Endodermal cell (in vitro differentiated cells): ENCODE measurements around the gene DPP6. TPM values are rescaled to one million over a fixed set of nuclear protein-coding genes. Genes with fewer than 3 reads are reported as not detected.
"Not testable (repeated sequence)": the region's sequence is repeated elsewhere in the genome, so short reads cannot be mapped to it uniquely, and the experiment has no call there.

Source experiments
- DNase-seq: peaks from one replicate; pipeline ENCODE4 v3.0.0-alpha.2; 2017
- H3K27ac ChIP-seq: 2 replicates; pipeline ENCODE4 v1.5.1; 2013; ENCODE audit warnings: mild to moderate bottlenecking, low read depth, low read length, moderate library complexity
- H3K27me3 ChIP-seq: 2 replicates; pipeline ENCODE4 v1.6.1; 2013; ENCODE audit warnings: mild to moderate bottlenecking, low read length, moderate library complexity; ENCODE audit not compliant: insufficient read depth, control insufficient read depth, poor library complexity, severe bottlenecking
- H3K36me3 ChIP-seq: 2 replicates; pipeline ENCODE4 v1.7.0; 2013; ENCODE audit warnings: mild to moderate bottlenecking, low read length, moderate library complexity; ENCODE audit not compliant: control insufficient read depth, insufficient read depth
- H3K4me1 ChIP-seq: one replicate; pipeline ENCODE4 v1.7.0; 2013; ENCODE audit warnings: low read length; ENCODE audit not compliant: control insufficient read depth, insufficient read depth
- H3K4me3 ChIP-seq: 2 replicates; pipeline ENCODE4 v1.5.1; 2013; ENCODE audit warnings: mild to moderate bottlenecking, low read length, moderate library complexity
- H3K9ac ChIP-seq: 2 replicates; pipeline ENCODE4 v1.6.1; 2013; ENCODE audit warnings: mild to moderate bottlenecking, low read length, moderate library complexity; ENCODE audit not compliant: poor library complexity, severe bottlenecking; ENCODE audit errors: extremely low read depth
- H3K9me3 ChIP-seq: 2 replicates; pipeline ENCODE4 v1.6.1; 2013; ENCODE audit warnings: mild to moderate bottlenecking, low read length, moderate library complexity; ENCODE audit not compliant: control insufficient read depth
- H3K27ac Mint-ChIP-seq: 2 replicates; pipeline ENCODE4 v1.8.0; 2020; ENCODE audit warnings: mixed read lengths
- H3K27me3 Mint-ChIP-seq: 2 replicates; pipeline ENCODE4 v1.8.0; 2021; ENCODE audit warnings: mild to moderate bottlenecking, mixed read lengths; ENCODE audit not compliant: insufficient read depth
- H3K36me3 Mint-ChIP-seq: 2 replicates; pipeline ENCODE4 v1.8.0; 2020; ENCODE audit warnings: low read depth, mixed read lengths
- H3K4me1 Mint-ChIP-seq: 2 replicates; pipeline ENCODE4 v1.8.0; 2020; ENCODE audit warnings: mixed read lengths
- H3K4me3 Mint-ChIP-seq: 2 replicates; pipeline ENCODE4 v1.8.0; 2020; ENCODE audit warnings: mild to moderate bottlenecking, moderate library complexity, mixed read lengths
- H3K9me3 Mint-ChIP-seq: 2 replicates; pipeline ENCODE4 v1.8.0; 2020; ENCODE audit warnings: mild to moderate bottlenecking, mixed read lengths
- WGBS, 2 experiments: methylation state at CpG; one replicate each; pipeline versions ENCODE4 v1.1.5 to v1.1.7; 2013; ENCODE audit warnings: missing lambda C conversion rate in 2 of 2, mixed read lengths in 1 of 2; ENCODE audit not compliant: insufficient coverage in 1 of 2, insufficient read length in 1 of 2; 5-methylcytosine and 5-hydroxymethylcytosine counted together
- total RNA-seq, 2 donors: library from RNA; stranded (reverse); fragmentation: NEBNext Ultra II Directional in 1 of 2; extraction: Animal tissue kit (Norgen Biotek cat#: 25700) in 1 of 2; gene quantifications; 2 replicates in 1 of 2; 3 replicates in 1 of 2; pipeline ENCODE4 v1.2.1, GENCODE V29; 2021
- TF ChIP-seq, protein P1 (sequence below): fragments of 200-600 bp; sonication (generic); conservative IDR thresholded peaks from 2 replicates; pipeline ENCODE4 v1.5.0; 2021; ENCODE audit warnings: antibody characterized with exemption, mild to moderate bottlenecking

DPP6 gene
- total RNA-seq, 2 donors from 2014 or later, result 1.7 to 3.0 TPM

GRCh38 chr7:154148791-154149516 is 96.8 kb downstream of the DPP6 start:
- 87 to 93% methylated on average over 3 to 7 of the region's 10 CpGs for WGBS, 2 experiments
- H3K27ac Mint-ChIP-seq, H3K27me3 ChIP-seq, H3K9ac ChIP-seq, H3K36me3 Mint-ChIP-seq, H3K36me3 ChIP-seq, H3K4me1 ChIP-seq, H3K4me3 Mint-ChIP-seq, H3K4me1 Mint-ChIP-seq, H3K27ac ChIP-seq, H3K9me3 Mint-ChIP-seq, H3K9me3 ChIP-seq, H3K27me3 Mint-ChIP-seq, H3K4me3 ChIP-seq: not testable (repeated sequence)
- TF ChIP-seq, protein P1, sequence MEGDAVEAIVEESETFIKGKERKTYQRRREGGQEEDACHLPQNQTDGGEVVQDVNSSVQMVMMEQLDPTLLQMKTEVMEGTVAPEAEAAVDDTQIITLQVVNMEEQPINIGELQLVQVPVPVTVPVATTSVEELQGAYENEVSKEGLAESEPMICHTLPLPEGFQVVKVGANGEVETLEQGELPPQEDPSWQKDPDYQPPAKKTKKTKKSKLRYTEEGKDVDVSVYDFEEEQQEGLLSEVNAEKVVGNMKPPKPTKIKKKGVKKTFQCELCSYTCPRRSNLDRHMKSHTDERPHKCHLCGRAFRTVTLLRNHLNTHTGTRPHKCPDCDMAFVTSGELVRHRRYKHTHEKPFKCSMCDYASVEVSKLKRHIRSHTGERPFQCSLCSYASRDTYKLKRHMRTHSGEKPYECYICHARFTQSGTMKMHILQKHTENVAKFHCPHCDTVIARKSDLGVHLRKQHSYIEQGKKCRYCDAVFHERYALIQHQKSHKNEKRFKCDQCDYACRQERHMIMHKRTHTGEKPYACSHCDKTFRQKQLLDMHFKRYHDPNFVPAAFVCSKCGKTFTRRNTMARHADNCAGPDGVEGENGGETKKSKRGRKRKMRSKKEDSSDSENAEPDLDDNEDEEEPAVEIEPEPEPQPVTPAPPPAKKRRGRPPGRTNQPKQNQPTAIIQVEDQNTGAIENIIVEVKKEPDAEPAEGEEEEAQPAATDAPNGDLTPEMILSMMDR, result peak; percentile 38
- DNase-seq, result peak; percentile 44

- not testable (repeated sequence) for DNase-seq
Measured at GRCh38 chr7:154150656-154151055, 98.5 kb downstream of the DPP6 start.

DNA sequence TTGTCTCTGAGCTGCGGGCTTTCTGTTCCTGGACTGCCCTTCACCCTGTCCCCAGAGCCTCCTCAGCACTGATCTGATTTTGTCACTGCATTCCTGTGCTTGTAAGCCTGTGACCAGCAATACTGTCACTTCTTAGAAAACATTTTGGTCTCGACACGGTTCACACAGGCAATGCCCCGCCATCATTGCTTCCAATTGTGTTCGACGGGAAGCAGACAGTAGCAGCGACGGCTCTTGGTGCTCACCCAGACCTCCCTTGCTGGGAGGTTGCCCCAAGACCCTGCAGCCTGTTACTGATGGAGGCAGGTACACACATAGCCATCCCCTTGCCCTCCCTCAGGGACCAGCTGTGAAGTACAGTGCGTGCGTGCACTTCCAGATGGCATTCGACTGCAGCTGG is 99.1 kb downstream of the DPP6 start:
- not testable (repeated sequence) for H3K36me3 Mint-ChIP-seq, H3K27ac ChIP-seq, H3K4me1 Mint-ChIP-seq, H3K27me3 Mint-ChIP-seq, H3K27ac Mint-ChIP-seq, DNase-seq, H3K9ac ChIP-seq, H3K4me1 ChIP-seq, H3K4me3 ChIP-seq, H3K36me3 ChIP-seq, H3K9me3 ChIP-seq, H3K4me3 Mint-ChIP-seq, H3K9me3 Mint-ChIP-seq, H3K27me3 ChIP-seq
- WGBS, 2 experiments, result 94% methylated on average over 8 to 11 of the region's 11 CpGs

More at GRCh38 chr7:154150656-154151055, 98.5 kb downstream of the DPP6 start:
- not testable (repeated sequence) for H3K9me3 Mint-ChIP-seq, H3K4me1 ChIP-seq, H3K27me3 Mint-ChIP-seq, H3K9me3 ChIP-seq, H3K4me3 Mint-ChIP-seq, H3K27ac Mint-ChIP-seq, H3K4me1 Mint-ChIP-seq, H3K27ac ChIP-seq, H3K36me3 ChIP-seq, H3K36me3 Mint-ChIP-seq, H3K4me3 ChIP-seq, H3K9ac ChIP-seq, H3K27me3 ChIP-seq
- 94% methylated on average over 9 of the region's 9 CpGs; no CpG with 5 or more reads in 1 of the 2 experiments for WGBS, 2 experiments

DNA sequence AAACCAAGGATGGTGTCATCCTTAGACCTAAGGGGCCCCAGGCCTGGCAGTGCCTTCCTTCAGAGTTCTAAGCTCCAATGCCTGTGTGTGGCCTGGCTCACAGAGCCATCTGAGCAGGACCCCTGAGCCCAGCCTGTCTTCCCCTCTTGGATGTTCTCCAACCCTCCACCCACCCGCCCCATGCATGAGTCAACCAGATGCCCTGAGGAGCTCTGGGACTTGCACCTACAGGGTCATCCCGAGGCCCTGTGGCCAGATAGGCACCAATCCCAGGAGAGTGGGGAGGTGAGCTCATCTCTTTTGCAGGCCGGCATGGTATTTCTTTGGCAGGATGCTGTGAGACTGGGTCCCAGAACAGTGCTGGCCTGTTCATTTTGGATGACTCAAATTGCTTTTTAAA is 103.7 kb downstream of the DPP6 start:
- H3K4me3 ChIP-seq, H3K4me1 ChIP-seq, H3K27me3 Mint-ChIP-seq, H3K36me3 Mint-ChIP-seq, H3K36me3 ChIP-seq, H3K27ac ChIP-seq, DNase-seq, H3K4me1 Mint-ChIP-seq, H3K9me3 ChIP-seq, H3K27ac Mint-ChIP-seq, H3K27me3 ChIP-seq, H3K4me3 Mint-ChIP-seq, H3K9me3 Mint-ChIP-seq, H3K9ac ChIP-seq: not testable (repeated sequence)
- WGBS, 2 experiments, result 80% methylated on average over 3 of the region's 3 CpGs; no CpG with 5 or more reads in 1 of the 2 experiments

DNA sequence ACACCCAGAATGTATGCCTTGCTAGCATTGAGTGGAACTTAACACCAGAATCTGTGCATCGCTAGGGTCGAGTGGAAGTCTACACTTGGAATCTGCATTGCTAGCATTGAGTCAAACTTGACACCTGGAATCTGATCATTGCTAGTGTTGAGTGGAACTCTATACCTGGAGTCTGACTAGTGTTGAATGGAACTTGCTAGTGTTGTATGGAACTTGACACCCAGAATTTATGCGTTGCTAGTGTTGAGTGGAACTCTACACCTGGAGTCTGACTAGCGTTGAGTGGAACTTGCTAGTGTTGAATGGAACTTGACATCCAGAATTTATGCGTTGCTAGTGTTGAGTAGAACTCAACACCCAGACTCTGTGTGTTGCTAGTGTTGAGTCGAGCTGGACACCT is 110.7 kb downstream of the DPP6 start:
- H3K4me3 ChIP-seq, DNase-seq, H3K9ac ChIP-seq, H3K36me3 ChIP-seq, H3K9me3 ChIP-seq, H3K4me1 Mint-ChIP-seq, H3K4me1 ChIP-seq, H3K27me3 Mint-ChIP-seq, H3K27ac ChIP-seq, H3K36me3 Mint-ChIP-seq, H3K27ac Mint-ChIP-seq, H3K4me3 Mint-ChIP-seq, H3K9me3 Mint-ChIP-seq, H3K27me3 ChIP-seq: not testable (repeated sequence)
- 89 to 100% methylated on average over 2 to 4 of the region's 6 CpGs for WGBS, 2 experiments

DNA sequence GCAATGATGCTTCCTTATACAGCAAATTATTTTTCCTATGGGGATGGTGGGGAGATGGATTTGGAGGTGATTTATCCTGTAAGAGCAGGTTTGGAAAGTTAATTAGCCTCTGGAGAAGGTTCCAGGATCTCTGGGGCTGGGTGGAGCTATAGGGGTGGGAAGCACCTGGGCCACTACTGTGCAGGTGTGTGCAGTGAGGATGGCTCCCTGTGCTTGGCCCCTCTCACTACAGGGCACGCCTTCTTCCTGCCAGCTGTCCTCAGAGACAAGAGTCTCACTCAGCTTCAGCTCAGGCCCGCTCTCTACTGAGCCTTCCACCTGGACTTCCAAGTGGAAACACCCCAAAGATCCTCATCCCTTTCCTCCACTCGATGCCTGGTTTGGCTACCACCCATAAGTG is 111.4 kb downstream of the DPP6 start:
- not testable (repeated sequence) for H3K36me3 Mint-ChIP-seq, H3K36me3 ChIP-seq, H3K9ac ChIP-seq, H3K4me1 Mint-ChIP-seq, H3K4me3 ChIP-seq, H3K4me3 Mint-ChIP-seq, H3K9me3 ChIP-seq, H3K27me3 Mint-ChIP-seq, H3K27ac ChIP-seq, H3K4me1 ChIP-seq, H3K27ac Mint-ChIP-seq, H3K27me3 ChIP-seq, DNase-seq, H3K9me3 Mint-ChIP-seq
- no CpG with 5 or more reads among the region's 3 CpGs for WGBS, 2 experiments
